HPDE6-E6E7 (cell line): ENCODE data around the gene CLRN3.

Experiments used
- DNase-seq: peaks from one replicate; pipeline ENCODE4 v3.0.0; 2011; ENCODE audit warnings: missing footprints; ENCODE audit errors: extremely low spot score

CLRN3 gene

GRCh38 chr10:127919418-127920271 is 26.9 kb upstream of the CLRN3 start:
- no peak for DNase-seq

GRCh38 chr10:127918572-127918971 is 25.8 kb upstream of the CLRN3 start:
- DNase-seq = no peak

- no peak for DNase-seq
Observed at GRCh38 chr10:127916826-127917225, 24.1 kb upstream of the CLRN3 start.

GRCh38 chr10:127915324-127915723 is 22.6 kb upstream of the CLRN3 start:
- DNase-seq = no peak

- no peak for DNase-seq
Observed at GRCh38 chr10:127913368-127913759, 20.6 kb upstream of the CLRN3 start.

- no peak for DNase-seq
Observed at GRCh38 chr10:127912607-127913367, 20.0 kb upstream of the CLRN3 start.

- no peak for DNase-seq
Observed at GRCh38 chr10:127911867-127912257, 19.1 kb upstream of the CLRN3 start.

- DNase-seq = no peak
Observed at GRCh38 chr10:127911218-127911866, 18.6 kb upstream of the CLRN3 start.

- DNase-seq = no peak
Observed at GRCh38 chr10:127910464-127910770, 17.7 kb upstream of the CLRN3 start.

GRCh38 chr10:127909716-127910463 is 17.1 kb upstream of the CLRN3 start:
- DNase-seq = no peak

GRCh38 chr10:127908959-127909267 is 16.2 kb upstream of the CLRN3 start:
- no peak for DNase-seq

GRCh38 chr10:127908106-127908958 is 15.6 kb upstream of the CLRN3 start:
- peak; percentile 49 for DNase-seq

GRCh38 chr10:127907411-127908105 is 14.8 kb upstream of the CLRN3 start:
- no peak for DNase-seq

- DNase-seq = peak; percentile 75
Observed at GRCh38 chr10:127906548-127907377, 14.0 kb upstream of the CLRN3 start, which contains the start of gene PTPRE. PTPRE (plus strand) TSS chr10:127907103; CDS start chr10:128040882, 133,779 bp downstream.

- no peak for DNase-seq
Observed at GRCh38 chr10:127905848-127906261, 13.1 kb upstream of the CLRN3 start.

- no peak for DNase-seq
Observed at GRCh38 chr10:127905001-127905847, 12.5 kb upstream of the CLRN3 start.

GRCh38 chr10:127904311-127905000 is 11.7 kb upstream of the CLRN3 start:
- no peak for DNase-seq

- no peak for DNase-seq
Observed at GRCh38 chr10:127903789-127904188, 11.0 kb upstream of the CLRN3 start.
